ENCODE measurements around the gene LOXL4.

GRCh38 chr10:98296524-98296923, 28.5 kb upstream of the LOXL4 start:
- TF ChIP-seq CTCF (IDR thresholded peaks at IDR 0.05) (no peak), POLR2A (IDR thresholded peaks at IDR 0.05) (no peak)
